ENCODE measurements around the gene SIN3A. TPM values are rescaled to one million over a fixed set of nuclear protein-coding genes. Genes with fewer than 3 reads are reported as not detected.

SIN3A gene
- total and polyA plus RNA-seq, 2 of the 8 experiments (the other 6 are each of a cell fraction or from before 2014, with no cell fraction given): 69.5 to 109 TPM

DNA sequence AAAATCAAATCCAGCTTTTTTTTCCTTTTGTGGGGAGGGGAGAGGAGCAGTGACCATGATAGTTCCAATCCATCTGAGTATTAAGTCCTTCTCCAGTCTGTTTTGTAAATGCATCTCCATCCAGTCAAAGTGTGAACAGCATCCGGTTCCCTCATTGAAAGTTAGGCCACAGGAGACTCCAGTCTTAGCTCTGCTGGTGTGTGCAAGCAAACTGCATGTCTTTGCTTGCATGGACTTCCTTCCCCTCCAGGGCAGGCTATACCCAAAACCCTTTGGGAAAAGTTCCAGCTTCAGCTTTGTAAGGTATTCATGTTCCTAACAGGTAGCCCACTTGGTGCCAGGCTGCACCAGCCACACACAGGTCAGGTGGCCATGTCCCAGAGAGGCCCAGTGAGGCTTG, 80.0 kb downstream of the SIN3A start:
- Histone ChIP-seq H3K14ac (ENCODE audit: insufficient read length) (no peak overlapping the region), H2BK5ac (ENCODE audit: low read depth, low read length) (no peak overlapping the region), H3K79me1 (ENCODE audit: low read depth, low read length) (no peaks in the 10 kb centered on the region; the same call in 1 of the 2 replicates), H2BK120ac (replicated peaks; ENCODE audit: low read depth, low read length) (no peak overlapping the region), H3K4me1 (replicated peaks in 1 of 4; ENCODE audit: control insufficient read depth in 3 of 4, insufficient read depth in 4 of 4, low read length in 3 of 4) (peaks cover 0 to 4% (median 1%) of the 10 kb centered on the region in 4 experiments; a peak in 4 of 7 replicates), H3K9me3 (ENCODE audit: insufficient read depth in 2 of 2, low read depth in 1 of 2, low read length in 1 of 2) (no peaks in the 10 kb centered on the region), H3K9ac (replicated peaks in 1 of 4; ENCODE audit: extremely low read depth in 1 of 4, low read depth in 3 of 4, low read length in 3 of 4) (no peak overlapping the region), H3K36me3 (ENCODE audit: control insufficient read depth in 2 of 4, insufficient read depth in 4 of 4, low read length in 3 of 4) (peaks cover 3 to 46% (median 36%) of the 10 kb centered on the region in 4 experiments), H4K5ac (ENCODE audit: insufficient read length, low read depth, low read length) (no peak overlapping the region), H3K4me2 (ENCODE audit: insufficient read depth in 1 of 2, low read depth in 2 of 2, low read length in 2 of 2) (no peak overlapping the region), H2AFZ (ENCODE audit: low read length) (no peak overlapping the region), H3K27me3 (replicated peaks in 1 of 4; ENCODE audit: control insufficient read depth in 3 of 4, extremely low read depth in 1 of 4, insufficient read depth in 3 of 4, low read length in 3 of 4) (no peaks in the 10 kb centered on the region), H2BK12ac (ENCODE audit: low read depth, low read length) (no peak overlapping the region), H3K4ac (replicated peaks; ENCODE audit: insufficient read length, low read depth, low read length) (no peak overlapping the region), H3K4me3 (ENCODE audit: extremely low read depth in 1 of 4, insufficient read depth in 2 of 4, low read depth in 3 of 4, low read length in 4 of 4) (no peak overlapping the region), H4K20me1 (replicated peaks in 1 of 2; ENCODE audit: control insufficient read depth in 1 of 2, insufficient read depth in 2 of 2, low read length in 2 of 2) (peaks cover 0 to 10% of the 10 kb centered on the region in 2 experiments), H3K27ac (ENCODE audit: low read depth, low read length) (no peak overlapping the region), H3K79me2 (ENCODE audit: control insufficient read depth in 1 of 2, insufficient read depth in 2 of 2, low read length in 2 of 2) (no peaks in the 10 kb centered on the region; a peak in 1 of 4 replicates), H2BK20ac (ENCODE audit: low read length) (no peak overlapping the region), H2BK15ac (ENCODE audit: low read length) (no peak overlapping the region), H3K18ac (ENCODE audit: extremely low read depth, low read length) (no peak overlapping the region), H3K23me2 (ENCODE audit: low read depth, low read length) (peaks cover 4% of the 10 kb centered on the region), H4K91ac (replicated peaks; ENCODE audit: insufficient read length, low read length) (no peak overlapping the region), H2AK5ac (ENCODE audit: low read depth, low read length) (no peak overlapping the region), H3K23ac (ENCODE audit: insufficient read length) (no peak overlapping the region), H3K56ac (replicated peaks; ENCODE audit: insufficient read length, low read depth, low read length) (no peak overlapping the region), H4K8ac (ENCODE audit: extremely low read depth, insufficient read depth, low read length) (no peak overlapping the region; the same call in 1 of the 2 replicates)
- ChIA-PET POLR2A (ENCODE audit: partially characterized antibody) (no interaction called here), CTCF (ENCODE audit: partially characterized antibody) (interaction anchor here (1.5 kb wide), 1 partner anchor 9 kb away, joined by 3 read pairs; no protein-coding TSS in a partner anchor)
- DNase-seq (ENCODE audit: low read depth in 1 of 2, low spot score in 2 of 2) (no peak), FAIRE-seq (no peak)
- TF ChIP-seq POLR2A (IDR thresholded peaks at IDR 0.05; ENCODE audit: control extremely low read depth in 1 of 2, low read depth in 2 of 2, low read length in 2 of 2) (peak in 1 of 2 experiments; percentile 43; a peak in 1 of 3 replicates), FOSL1 (IDR thresholded peaks at IDR 0.05; ENCODE audit: insufficient read depth, low read depth, low read length) (no peak), TBP (IDR thresholded peaks at IDR 0.05; ENCODE audit: low read depth, low read length) (no peak)
- WGBS, 2 experiments (ENCODE audit: extremely low coverage in 1 of 2, insufficient coverage in 1 of 2, insufficient read length in 1 of 2, insufficient replicate concordance in 2 of 2, low coverage in 1 of 2, low lambda C conversion rate in 2 of 2, missing lambda C conversion rate in 1 of 2): 91% methylated on average over 1 of the region's 1 CpG; no CpG with 5 or more reads in 1 of the 2 experiments

All from H1 (cell line).